B cell (primary cell): ENCODE results near the gene FALEC. TPM values are rescaled to one million over a fixed set of nuclear protein-coding genes. Genes with fewer than 3 reads are reported as not detected.
"Not testable (repeated sequence)": the region's sequence is repeated elsewhere in the genome, so short reads cannot be mapped to it uniquely, and the experiment has no call there.

ENCODE experiments used
- ATAC-seq: fragments of 200-7000 bp; cut with Tn5 transposase; one replicate; pipeline ENCODE4 v1.10.0; 2021; ENCODE audit warnings: low read depth, mild to moderate bottlenecking, moderate number of reproducible peaks, moderate library complexity
- CTCF ChIA-PET: fragments of 350-600 bp; sonication (Branson Sonifier 250); formaldehyde crosslinking; loops from one replicate; lab custom pipeline; 2021; ENCODE audit warnings: antibody characterized with exemption, inconsistent platforms; lab: Charles Lee
- POLR2A ChIA-PET: fragments of 350-600 bp; sonication (Branson Sonifier 250); formaldehyde crosslinking; loops from one replicate; lab custom pipeline; 2021; ENCODE audit warnings: antibody characterized with exemption; lab: Charles Lee
- DNase-seq: peaks from one replicate; pipeline ENCODE4 v3.0.0; 2013
- H2AFZ ChIP-seq: 2 replicates; pipeline ENCODE4 v1.6.1; 2012; ENCODE audit warnings: mild to moderate bottlenecking, low read depth, low read length; ENCODE audit not compliant: insufficient read depth, poor library complexity, severe bottlenecking
- H3K27ac ChIP-seq, 2 donors: 1 replicate in 1 of 2; 2 replicates in 1 of 2; pipeline ENCODE4 v1.5.1; 2012 to 2013; ENCODE audit warnings: low read length in 2 of 2, mild to moderate bottlenecking in 2 of 2, moderate library complexity in 1 of 2
- H3K27me3 ChIP-seq, 4 experiments: fragments of 200-600 bp in 1 of 4; sonication (generic) in 1 of 4; replicated peaks in 1 of 4; 1 replicate in 2 of 4; 2 replicates in 2 of 4; pipeline versions ENCODE4 v1.6.1 to v1.7.0; 2013 to 2016; ENCODE audit warnings: low read length in 3 of 4, mild to moderate bottlenecking in 2 of 4, mixed read lengths in 1 of 4, moderate library complexity in 1 of 4; ENCODE audit not compliant: insufficient read depth in 4 of 4, control insufficient read depth in 3 of 4; ENCODE audit errors: control extremely low read depth in 1 of 4
- H3K36me3 ChIP-seq, 2 experiments: replicated peaks in 1 of 2; 1 replicate in 1 of 2; 2 replicates in 1 of 2; pipeline versions ENCODE4 v1.6.1 to v1.7.1; 2013; ENCODE audit warnings: low read length in 1 of 2; ENCODE audit not compliant: insufficient read depth in 2 of 2, control insufficient read depth in 1 of 2; ENCODE audit errors: control extremely low read depth in 1 of 2, extremely low read depth in 1 of 2
- H3K4me1 ChIP-seq, 2 donors: fragments of 200-600 bp in 1 of 2; sonication (generic) in 1 of 2; 1 replicate in 1 of 2; 2 replicates in 1 of 2; pipeline versions ENCODE4 v1.5.1 to v1.6.1; 2013 to 2017; ENCODE audit warnings: low read length in 2 of 2; ENCODE audit not compliant: control insufficient read depth in 2 of 2, insufficient read depth in 2 of 2
- H3K4me2 ChIP-seq: replicated peaks from 2 replicates; pipeline ENCODE3; 2012; ENCODE audit warnings: mild to moderate bottlenecking, low read depth, low read length; ENCODE audit not compliant: poor library complexity, severe bottlenecking
- H3K4me3 ChIP-seq, 5 experiments: fragments of 200-600 bp in 1 of 5; sonication (generic) in 1 of 5; 1 replicate in 3 of 5; 2 replicates in 2 of 5; pipeline versions ENCODE4 v1.5.1 to v1.7.0; 2011 to 2016; ENCODE audit warnings: low read length in 4 of 5, mild to moderate bottlenecking in 4 of 5, low read depth in 2 of 5, control low read depth in 1 of 5, moderate library complexity in 1 of 5; ENCODE audit not compliant: insufficient read depth in 1 of 5; ENCODE audit errors: control extremely low read depth in 1 of 5, extremely low read depth in 1 of 5
- H3K79me2 ChIP-seq: fragments of 200-600 bp; sonication (generic); one replicate; pipeline ENCODE4 v1.6.0; 2016; ENCODE audit warnings: low read length; ENCODE audit not compliant: control insufficient read depth, insufficient read depth
- H3K9ac ChIP-seq: fragments of 200-600 bp; sonication (generic); 2 replicates; pipeline ENCODE4 v1.6.1; 2017; ENCODE audit warnings: mild to moderate bottlenecking, low read length, moderate library complexity
- H3K9me3 ChIP-seq, 3 donors: one replicate each; pipeline versions ENCODE4 v1.6.1 to v1.7.1; 2013; ENCODE audit warnings: low read length in 2 of 3; ENCODE audit not compliant: control insufficient read depth in 2 of 3, insufficient read depth in 1 of 3; ENCODE audit errors: control extremely low read depth in 1 of 3
- H4K20me1 ChIP-seq: 2 replicates; pipeline ENCODE4 v1.6.0; 2012; ENCODE audit warnings: mild to moderate bottlenecking, low read length; ENCODE audit not compliant: insufficient read depth, control insufficient read depth, poor library complexity, severe bottlenecking
- H3K27ac Mint-ChIP-seq: one replicate; pipeline ENCODE4 v1.8.0; 2021; ENCODE audit warnings: mixed read lengths
- H3K27me3 Mint-ChIP-seq: one replicate; pipeline ENCODE4 v1.8.0; 2021; ENCODE audit warnings: mixed read lengths
- H3K4me1 Mint-ChIP-seq: one replicate; pipeline ENCODE4 v1.8.0; 2021; ENCODE audit warnings: mixed read lengths
- H3K4me3 Mint-ChIP-seq: one replicate; pipeline ENCODE4 v1.8.0; 2021; ENCODE audit warnings: mixed read lengths
- H3K9me3 Mint-ChIP-seq: one replicate; pipeline ENCODE4 v1.8.0; 2022; ENCODE audit warnings: mixed read lengths; ENCODE audit not compliant: insufficient read depth
- CTCF ChIP-seq: fragments of 200-600 bp; IDR thresholded peaks from one replicate; pipeline ENCODE4 v1.8.0; 2022; ENCODE audit warnings: antibody characterized with exemption, mild to moderate bottlenecking
- EZH2 ChIP-seq: IDR thresholded peaks from 2 replicates; pipeline ENCODE4 v1.6.1; 2012; ENCODE audit warnings: borderline replicate concordance, low read depth, mild to moderate bottlenecking, moderate library complexity, low read length; ENCODE audit not compliant: insufficient read depth, poor library complexity, severe bottlenecking
- WGBS: methylation state at CpG from one replicate; pipeline ENCODE4 v1.1.5; 2013; ENCODE audit warnings: missing lambda C conversion rate; ENCODE audit not compliant: insufficient coverage; 5-methylcytosine and 5-hydroxymethylcytosine counted together
- intact Hi-C: fragments of 100-400 bp; cut with micrococcal nuclease; formaldehyde crosslinking; loops from one replicate; pipeline ENCODE4 v1.10.0; 2022
- polyA plus RNA-seq: library from polyadenylated mRNA; depleted of rRNA; stranded (reverse); fragments of >200 nt; gene quantifications from 2 replicates; pipeline ENCODE4 v1.2.3, GENCODE V29; 2012
- small RNA-seq: library from RNA; depleted of rRNA; stranded (forward); fragments of <200 nt; gene quantifications from one replicate; pipeline ENCODE3, GENCODE V24; 2012; ENCODE audit warnings: low replicate concordance, low read depth; ENCODE audit not compliant: insufficient read length
- total RNA-seq, 2 donors: library from RNA; stranded (reverse); fragments of 120-200 nt in 1 of 2; gene quantifications; 1 replicate in 1 of 2; 2 replicates in 1 of 2; pipeline versions ENCODE4 v1.2.3 to v1.2.4, GENCODE V29; 2013 to 2022

Gene FALEC
- total and polyA plus RNA-seq, 2 donors (not counting 1 experiment from before 2014, with no cell fraction given) = 1.1 to 2.6 TPM

DNA sequence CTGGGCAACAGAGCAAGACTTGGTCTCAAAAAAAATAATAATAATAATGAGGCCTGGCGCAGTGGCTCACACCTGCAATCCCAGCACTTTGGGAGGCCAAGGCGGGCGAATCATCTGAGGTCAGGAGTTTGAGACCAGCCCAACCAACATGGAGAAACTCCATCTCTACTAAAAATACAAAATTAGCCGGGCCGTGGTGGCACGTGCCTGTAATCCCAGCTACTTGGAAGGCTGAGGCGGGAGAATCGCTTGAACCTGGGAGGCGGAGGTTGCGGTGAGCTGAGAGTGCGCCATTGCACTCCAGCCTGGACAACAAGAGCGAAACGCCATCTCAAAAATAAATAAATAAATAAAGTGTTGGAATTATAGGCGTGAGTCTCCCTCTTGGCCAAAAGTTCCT, 66.4 kb downstream of the FALEC start:
- intact Hi-C loops, H3K27me3 ChIP-seq, H3K27me3 Mint-ChIP-seq, H3K27ac ChIP-seq, H3K4me3 ChIP-seq, ATAC-seq, DNase-seq, H3K27ac Mint-ChIP-seq, POLR2A ChIA-PET, H3K4me2 ChIP-seq, H2AFZ ChIP-seq, H3K9me3 Mint-ChIP-seq, H3K4me3 Mint-ChIP-seq, H3K9ac ChIP-seq, H3K9me3 ChIP-seq: not testable (repeated sequence)
- peaks cover 25% of the 10 kb centered on the region for H3K4me1 Mint-ChIP-seq
- CTCF ChIA-PET = interaction anchor here (1.2 to 19.2 kb wide), 3 partner anchors 20 to 45 kb away, joined by 3 to 497 read pairs (median 157); no protein-coding TSS in a partner anchor
- Histone ChIP-seq H3K79me2 (peaks cover 40% of the 10 kb centered on the region), H3K4me1 (peaks cover 10 to 14% of the 10 kb centered on the region in 2 donors), H4K20me1 (peaks cover 24% of the 10 kb centered on the region), H3K36me3 (peaks cover 0 to 21% of the 10 kb centered on the region in 2 experiments)
- WGBS = 89% methylated on average over 3 of the region's 14 CpGs

DNA sequence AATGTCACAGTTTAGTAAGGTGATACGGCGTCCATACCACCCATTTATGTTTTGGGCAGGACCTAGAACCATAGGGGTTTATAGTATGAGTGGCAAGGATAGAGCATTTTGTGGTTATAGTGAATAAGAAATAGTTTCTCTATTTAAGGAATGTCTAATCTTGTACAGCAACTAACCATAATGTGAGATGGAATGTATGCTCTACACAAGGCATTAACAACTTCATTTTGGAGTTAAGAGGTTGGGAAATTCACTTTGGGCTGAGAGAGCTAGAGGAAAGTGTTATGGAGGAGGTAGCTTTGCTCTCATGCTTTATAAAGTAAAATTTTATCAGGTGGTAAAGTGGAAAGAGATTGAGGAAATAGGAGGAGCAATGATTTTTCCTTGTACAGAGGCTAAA, 66.8 kb downstream of the FALEC start:
- no peak overlapping the region for H3K9ac ChIP-seq
- Mint-ChIP-seq H3K27me3 (no peaks in the 10 kb centered on the region), H3K4me1 (peaks cover 21% of the 10 kb centered on the region), H3K4me3 (no peak overlapping the region), H3K9me3 (no peaks in the 10 kb centered on the region), H3K27ac (no peak overlapping the region)
- ChIA-PET POLR2A (no interaction called here), CTCF (interaction anchor here (1.2 to 19.2 kb wide), 3 partner anchors 21 to 45 kb away, joined by 3 to 497 read pairs (median 157); no protein-coding TSS in a partner anchor)
- no CpG with 5 or more reads among the region's 2 CpGs for WGBS
- H3K36me3 ChIP-seq = peaks cover 0 to 17% of the 10 kb centered on the region in 2 experiments
- no peak overlapping the region for H2AFZ ChIP-seq
- peaks cover 36% of the 10 kb centered on the region for H3K79me2 ChIP-seq
- H3K9me3 ChIP-seq = peaks cover 0 to 3% (median 0%) of the 10 kb centered on the region in 3 donors
- ATAC-seq = no peak
- TF ChIP-seq CTCF = no peak
- TF ChIP-seq EZH2 = no peak
- H3K4me1 ChIP-seq = peaks cover 10 to 12% of the 10 kb centered on the region in 2 donors
- no peak overlapping the region for H3K4me2 ChIP-seq
- intact Hi-C loops = no loop called here
- H3K4me3 ChIP-seq = no peak overlapping the region
- peaks cover 20% of the 10 kb centered on the region for H4K20me1 ChIP-seq
- no peaks in the 10 kb centered on the region for H3K27me3 ChIP-seq
- no peak for DNase-seq
- no peak overlapping the region for H3K27ac ChIP-seq

Small RNA genes lying within 50 kb of the gene (small RNA-seq; reads per million reads assigned to genes)
- gene MIR4257 = not detected
- not detected for gene RN7SL473P
- not detected for gene RN7SL600P

Other genes with a start within 250 kb of the FALEC start
- 134 and 135 TPM in 2 replicates for gene APH1A, start 246.7 kb upstream of the FALEC start, total RNA-seq
- 165 and 197 TPM in 2 replicates for gene APH1A, start 246.7 kb upstream of the FALEC start, polyA plus RNA-seq
- 0.76 and 1.5 TPM in 2 replicates for gene C1orf54, start 243.0 kb upstream of the FALEC start, total RNA-seq
- 2.1 and 3.0 TPM in 2 replicates for gene C1orf54, start 243.0 kb upstream of the FALEC start, polyA plus RNA-seq
- 0.27 TPM in 1 of 2 replicates, not detected in the other for gene CIART, start 233.2 kb upstream of the FALEC start, total RNA-seq
- gene CIART, start 233.2 kb upstream of the FALEC start, polyA plus RNA-seq = 0.46 and 0.74 TPM in 2 replicates
- 56.5 and 60.4 TPM in 2 replicates for gene MRPS21, start 221.9 kb upstream of the FALEC start, total RNA-seq
- 47.2 and 50.1 TPM in 2 replicates for gene MRPS21, start 221.9 kb upstream of the FALEC start, polyA plus RNA-seq
- 141 and 156 TPM in 2 replicates for gene PRPF3, start 194.2 kb upstream of the FALEC start, total RNA-seq
- gene PRPF3, start 194.2 kb upstream of the FALEC start, polyA plus RNA-seq = 83.1 and 104 TPM in 2 replicates
- 49.1 and 51.4 TPM in 2 replicates for gene RPRD2, start 151.6 kb upstream of the FALEC start, total RNA-seq
- gene RPRD2, start 151.6 kb upstream of the FALEC start, polyA plus RNA-seq = 16.6 and 17.8 TPM in 2 replicates
- gene TARS2, start 28.3 kb upstream of the FALEC start, total RNA-seq = 48.4 and 53.6 TPM in 2 replicates
- gene TARS2, start 28.3 kb upstream of the FALEC start, polyA plus RNA-seq = 30.4 and 42.2 TPM in 2 replicates
- gene ECM1, start 7.6 kb upstream of the FALEC start, total RNA-seq = 1.9 and 2.5 TPM in 2 replicates
- gene ECM1, start 7.6 kb upstream of the FALEC start, polyA plus RNA-seq = 1.6 and 2.3 TPM in 2 replicates
- gene ADAMTSL4, start 33.7 kb downstream of the FALEC start, total RNA-seq = 0.34 TPM in 1 of 2 replicates, not detected in the other
- gene ADAMTSL4, start 33.7 kb downstream of the FALEC start, polyA plus RNA-seq = 0.70 and 0.98 TPM in 2 replicates
- gene MCL1, start 63.9 kb downstream of the FALEC start, total RNA-seq = 214 and 219 TPM in 2 replicates
- 163 and 266 TPM in 2 replicates for gene MCL1, start 63.9 kb downstream of the FALEC start, polyA plus RNA-seq
- gene ENSA, start 113.9 kb downstream of the FALEC start, total RNA-seq = 115 and 119 TPM in 2 replicates
- 65.5 and 85.5 TPM in 2 replicates for gene ENSA, start 113.9 kb downstream of the FALEC start, polyA plus RNA-seq
- gene GOLPH3L, start 181.4 kb downstream of the FALEC start, total RNA-seq = 22.1 and 25.3 TPM in 2 replicates
- gene GOLPH3L, start 181.4 kb downstream of the FALEC start, polyA plus RNA-seq = 7.4 TPM in 2 replicates
- gene HORMAD1, start 205.1 kb downstream of the FALEC start, total RNA-seq = 1.1 and 2.1 TPM in 2 replicates
- 0.43 and 0.94 TPM in 2 replicates for gene HORMAD1, start 205.1 kb downstream of the FALEC start, polyA plus RNA-seq